Measurements from ENCODE around the gene INSR. TPM values are rescaled to one million over a fixed set of nuclear protein-coding genes. Genes with fewer than 3 reads are reported as not detected.

Gene INSR
- total RNA-seq, 2 donors from 2014 or later: 50.8 to 118 TPM

DNA sequence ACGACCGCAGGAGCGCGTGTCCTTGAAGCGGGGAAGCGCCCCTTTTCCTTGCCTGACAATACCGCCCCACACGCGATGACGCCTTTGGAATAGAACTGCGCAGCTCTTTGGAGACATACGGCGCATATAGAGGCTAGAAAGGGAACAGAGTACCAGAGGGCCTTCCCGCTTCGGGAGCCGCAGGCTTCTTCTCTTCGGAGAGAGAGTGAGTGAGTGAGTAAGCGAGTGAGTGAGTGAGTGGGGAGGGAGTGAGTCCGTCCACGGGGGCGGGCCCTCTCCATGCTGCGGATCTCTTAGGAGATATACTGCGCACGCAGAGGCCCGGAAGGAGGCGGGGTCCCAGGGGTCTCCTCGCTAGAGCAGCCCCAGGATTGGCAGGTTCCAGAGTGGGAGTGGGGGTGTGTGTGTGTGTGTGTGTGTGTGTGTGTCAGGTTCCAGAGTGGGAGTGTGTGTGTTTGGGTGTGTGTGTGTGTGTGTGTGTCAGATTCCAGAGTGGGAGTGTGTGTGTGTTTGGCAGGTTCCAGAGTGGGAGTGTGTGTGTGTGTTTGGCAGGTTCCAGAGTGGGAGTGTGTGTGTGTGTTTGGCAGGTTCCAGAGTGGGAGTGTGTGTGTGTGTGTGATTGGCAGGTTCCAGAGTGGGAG lies 97.0 kb downstream of the INSR start:
- DNase-seq (ENCODE audit: low spot score): peak; percentile 97
- H3K27ac ChIP-seq: peak overlapping the region; percentile 81 to 95
- H3K9me3 ChIP-seq: no peaks in the 10 kb centered on the region
- no peaks in the 10 kb centered on the region for H3K36me3 ChIP-seq
- peak overlapping the region; percentile 17 to 73 for H3K4me3 ChIP-seq
- H3K4me1 ChIP-seq: peaks cover 0 to 33% of the 10 kb centered on the region in 2 donors
- TF ChIP-seq CTCF (IDR thresholded peaks at IDR 0.05): no peak
- no peaks in the 10 kb centered on the region for H3K27me3 ChIP-seq

DNA sequence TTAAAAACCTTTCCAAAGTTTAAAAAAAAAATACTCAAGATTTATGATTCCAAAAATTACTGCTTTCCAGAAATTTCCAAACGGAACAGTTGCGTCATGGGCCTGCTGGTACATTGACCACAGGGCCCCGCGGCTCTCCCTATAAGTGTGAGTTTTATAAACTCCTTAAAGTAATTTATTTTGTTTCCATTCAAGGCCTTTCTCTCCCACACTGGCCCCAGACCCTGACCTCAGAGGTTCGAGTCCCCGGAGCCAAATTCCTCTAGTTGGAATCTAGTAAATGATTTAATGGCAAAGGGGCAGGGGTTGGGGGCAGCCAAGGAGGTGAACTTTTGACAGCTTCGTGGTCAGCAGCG lies 97.5 kb downstream of the INSR start:
- H3K27ac ChIP-seq: peak overlapping the region; percentile 81 to 95
- peak overlapping the region; percentile 17 to 73 for H3K4me3 ChIP-seq
- TF ChIP-seq CTCF (IDR thresholded peaks at IDR 0.05): no peak
- H3K9me3 ChIP-seq: no peaks in the 10 kb centered on the region
- peaks cover 0 to 34% of the 10 kb centered on the region in 2 donors for H3K4me1 ChIP-seq
- peak; percentile 71 for DNase-seq (ENCODE audit: low spot score)
- H3K27me3 ChIP-seq: no peaks in the 10 kb centered on the region
- no peaks in the 10 kb centered on the region for H3K36me3 ChIP-seq

- no peak overlapping the region for H3K27ac ChIP-seq
- TF ChIP-seq CTCF (IDR thresholded peaks at IDR 0.05): no peak
Measured at GRCh38 chr19:7195046-7195445, 99.2 kb downstream of the INSR start.

GRCh38 chr19:7194566-7194965 lies 99.6 kb downstream of the INSR start:
- H3K27ac ChIP-seq: no peak overlapping the region
- H3K4me1 ChIP-seq: peaks cover 0 to 24% of the 10 kb centered on the region in 2 donors
- H3K27me3 ChIP-seq: no peaks in the 10 kb centered on the region
- H3K36me3 ChIP-seq: no peaks in the 10 kb centered on the region
- H3K4me3 ChIP-seq: no peak overlapping the region
- no peaks in the 10 kb centered on the region for H3K9me3 ChIP-seq
- no peak for TF ChIP-seq CTCF (IDR thresholded peaks at IDR 0.05)
- no peak for DNase-seq (ENCODE audit: low spot score)

More at GRCh38 chr19:7195046-7195445, 99.2 kb downstream of the INSR start:
- Histone ChIP-seq H3K36me3 (no peaks in the 10 kb centered on the region), H3K4me1 (peaks cover 0 to 29% of the 10 kb centered on the region in 2 donors), H3K27me3 (no peaks in the 10 kb centered on the region), H3K9me3 (no peaks in the 10 kb centered on the region), H3K4me3 (no peak overlapping the region)
- no peak for DNase-seq (ENCODE audit: low spot score)

DNA sequence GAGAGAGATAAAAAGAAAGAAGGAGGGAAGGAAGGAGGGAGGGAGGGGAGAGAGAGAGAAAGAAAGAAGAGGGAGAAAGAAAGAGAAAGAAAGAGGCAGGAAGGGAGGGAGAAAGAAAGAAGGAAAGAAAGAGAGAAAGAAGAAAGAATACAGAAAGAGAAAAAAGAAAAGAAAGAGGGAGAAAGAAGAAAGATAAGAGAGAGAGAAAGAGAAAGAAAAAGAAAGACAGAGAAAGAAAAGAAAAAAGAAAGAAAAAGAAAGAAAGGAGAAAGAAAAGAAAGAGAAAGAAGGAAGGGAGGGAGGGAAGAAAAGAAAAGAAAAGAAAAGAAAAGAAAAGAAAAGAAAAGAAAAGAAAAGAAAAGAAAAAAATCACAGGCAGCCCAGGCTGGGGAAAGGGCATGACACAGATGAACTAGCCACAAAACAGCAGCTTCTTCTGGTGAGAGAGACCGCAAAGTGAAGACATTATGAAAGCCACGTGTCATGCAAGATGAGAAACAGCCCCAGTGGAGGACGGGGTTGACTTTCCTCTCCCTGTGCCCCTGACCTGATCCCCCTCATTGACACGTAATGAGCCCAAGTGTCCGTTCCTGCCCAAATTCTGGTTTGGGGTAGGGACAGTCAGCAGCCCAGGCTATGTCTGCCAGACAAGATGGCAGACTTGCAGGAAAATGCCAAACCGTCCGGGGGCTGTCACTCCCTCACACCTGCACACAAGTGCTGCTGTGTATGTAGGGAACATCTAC lies 102.1 kb downstream of the INSR start:
- no peak for DNase-seq (ENCODE audit: low spot score)
- Histone ChIP-seq H3K36me3 (no peaks in the 10 kb centered on the region), H3K4me1 (peaks cover 0 to 19% of the 10 kb centered on the region in 2 donors), H3K27ac (no peak overlapping the region), H3K27me3 (no peaks in the 10 kb centered on the region), H3K9me3 (no peaks in the 10 kb centered on the region), H3K4me3 (no peak overlapping the region)
- no peak for TF ChIP-seq CTCF (IDR thresholded peaks at IDR 0.05)
